Keratinocyte (primary cell): ENCODE results near the gene CORO2A.

Experiments
- EZH2 ChIP-seq: IDR thresholded peaks from one replicate; pipeline ENCODE4 v1.6.1; 2012; ENCODE audit warnings: inconsistent platforms, mild to moderate bottlenecking, low read length, moderate library complexity
- TF ChIP-seq, protein P1 (sequence below), 3 experiments: IDR thresholded peaks in 1 of 3; conservative IDR thresholded peaks in 1 of 3; optimal IDR thresholded peaks in 1 of 3; 2 replicates in 2 of 3; 3 replicates in 1 of 3; pipeline versions ENCODE3 to v1.5.1; 2011; ENCODE audit warnings: low read length in 3 of 3, mild to moderate bottlenecking in 3 of 3, moderate library complexity in 2 of 3, control low read depth in 1 of 3, inconsistent platforms in 1 of 3; ENCODE audit not compliant: insufficient read depth in 2 of 3; ENCODE audit errors: extremely low read depth in 1 of 3

DNA sequence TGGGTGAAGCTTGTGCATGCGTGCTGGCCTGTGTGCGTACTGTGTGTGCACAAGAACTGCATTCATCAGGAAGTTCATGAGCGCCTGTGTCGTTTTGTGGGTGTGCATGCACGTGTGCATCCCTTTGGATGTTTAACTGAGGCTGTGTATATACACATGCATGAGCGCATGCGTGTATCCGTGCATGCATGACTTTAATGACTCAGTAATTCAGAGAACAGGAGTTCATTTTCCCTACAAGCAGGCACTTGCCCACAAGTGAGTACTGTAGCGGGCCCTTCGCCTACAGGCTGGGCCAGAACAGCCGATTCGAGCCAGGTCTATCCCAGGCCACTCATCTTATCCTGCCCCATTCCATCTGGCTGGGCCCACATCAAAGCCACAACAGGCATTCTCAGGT, 29.8 kb downstream of the CORO2A start:
- TF ChIP-seq, protein P1, sequence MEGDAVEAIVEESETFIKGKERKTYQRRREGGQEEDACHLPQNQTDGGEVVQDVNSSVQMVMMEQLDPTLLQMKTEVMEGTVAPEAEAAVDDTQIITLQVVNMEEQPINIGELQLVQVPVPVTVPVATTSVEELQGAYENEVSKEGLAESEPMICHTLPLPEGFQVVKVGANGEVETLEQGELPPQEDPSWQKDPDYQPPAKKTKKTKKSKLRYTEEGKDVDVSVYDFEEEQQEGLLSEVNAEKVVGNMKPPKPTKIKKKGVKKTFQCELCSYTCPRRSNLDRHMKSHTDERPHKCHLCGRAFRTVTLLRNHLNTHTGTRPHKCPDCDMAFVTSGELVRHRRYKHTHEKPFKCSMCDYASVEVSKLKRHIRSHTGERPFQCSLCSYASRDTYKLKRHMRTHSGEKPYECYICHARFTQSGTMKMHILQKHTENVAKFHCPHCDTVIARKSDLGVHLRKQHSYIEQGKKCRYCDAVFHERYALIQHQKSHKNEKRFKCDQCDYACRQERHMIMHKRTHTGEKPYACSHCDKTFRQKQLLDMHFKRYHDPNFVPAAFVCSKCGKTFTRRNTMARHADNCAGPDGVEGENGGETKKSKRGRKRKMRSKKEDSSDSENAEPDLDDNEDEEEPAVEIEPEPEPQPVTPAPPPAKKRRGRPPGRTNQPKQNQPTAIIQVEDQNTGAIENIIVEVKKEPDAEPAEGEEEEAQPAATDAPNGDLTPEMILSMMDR (optimal IDR thresholded peaks at IDR 0.05 in 1 of 3, IDR thresholded peaks at IDR 0.05 in 1 of 3, conservative IDR thresholded peaks at IDR 0.05 in 1 of 3; ENCODE audit: extremely low read depth in 1 of 3, insufficient read depth in 2 of 3, low read length in 3 of 3) = no peak
- TF ChIP-seq EZH2 = no peak
